ENCODE data around the gene KCND3.

The KCND3 gene

DNA sequence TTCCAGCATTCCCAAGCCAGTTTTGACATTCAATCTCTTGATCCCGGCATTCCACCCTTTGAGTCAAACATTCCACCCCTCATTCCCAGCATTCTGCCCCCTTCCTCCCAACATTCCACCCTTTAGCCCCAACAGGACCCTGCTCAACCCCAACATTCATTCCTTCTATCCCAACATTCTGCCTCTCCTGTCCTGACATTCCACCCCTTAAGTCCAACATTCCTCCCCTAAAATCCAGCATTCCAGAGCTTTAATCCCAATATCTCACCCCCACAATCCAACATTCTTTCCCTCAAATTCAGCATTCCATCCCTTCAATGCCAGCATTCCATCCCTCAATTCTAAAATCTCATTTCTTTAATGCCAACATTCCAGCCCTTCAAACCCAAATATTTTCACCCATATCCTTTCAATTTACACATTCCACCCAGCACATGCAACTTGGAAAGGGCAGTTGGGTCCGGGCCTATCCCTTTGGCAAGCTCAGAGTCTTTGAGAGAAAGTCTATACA is 210.9 kb downstream of the KCND3 start:
- H3K9ac ChIP-seq (ENCODE audit: low read depth, low read length, poor library complexity) = no peak overlapping the region

GRCh38 chr1:111778066-111778465 is 211.4 kb downstream of the KCND3 start:
- H2AK5ac ChIP-seq (ENCODE audit: low read depth, low read length) = peak overlapping the region; percentile 28
- peaks cover 0 to 9% (median 0%) of the 10 kb centered on the region in 3 experiments for H3K27me3 ChIP-seq (ENCODE audit: control insufficient read depth in 3 of 3, insufficient read depth in 3 of 3, low read depth in 1 of 3, low read length in 3 of 3)
- no peak for DNase-seq (ENCODE audit: low spot score)
- H4K8ac ChIP-seq (ENCODE audit: low read depth, low read length) = no peak overlapping the region
- no peak overlapping the region for H3K23ac ChIP-seq (ENCODE audit: low read depth, low read length, poor library complexity)
- H2BK15ac ChIP-seq (ENCODE audit: low read length) = no peak overlapping the region
- no peaks in the 10 kb centered on the region for H3K36me3 ChIP-seq (replicated peaks in 1 of 2; ENCODE audit: control insufficient read depth in 2 of 2, insufficient read depth in 2 of 2, low read length in 2 of 2)
- H2AFZ ChIP-seq (ENCODE audit: low read length) = no peak overlapping the region
- H3K4me2 ChIP-seq (ENCODE audit: insufficient read depth, low read length, poor library complexity, severe bottlenecking) = no peak overlapping the region
- H2BK120ac ChIP-seq (ENCODE audit: low read depth, low read length) = no peak overlapping the region
- H2BK5ac ChIP-seq (ENCODE audit: low read length) = no peak overlapping the region
- H3K79me1 ChIP-seq (ENCODE audit: low read depth, low read length) = no peaks in the 10 kb centered on the region
- H3K4me1 ChIP-seq (ENCODE audit: control insufficient read depth in 2 of 2, insufficient read depth in 1 of 2, low read depth in 1 of 2, low read length in 2 of 2) = peaks cover 4 to 7% of the 10 kb centered on the region in 2 donors
- no peak overlapping the region for H3K9ac ChIP-seq (ENCODE audit: low read depth, low read length, poor library complexity)
- no CpG with 5 or more reads among the region's 6 CpGs for WGBS, 2 donors (ENCODE audit: extremely low coverage in 2 of 2, insufficient read length in 2 of 2, insufficient replicate concordance in 1 of 2)
- H2BK12ac ChIP-seq (ENCODE audit: low read length) = no peak overlapping the region
- H3K14ac ChIP-seq (ENCODE audit: low read length) = no peak overlapping the region
- no peak overlapping the region for H3K4ac ChIP-seq (ENCODE audit: low read length)
- no peak overlapping the region for H3K18ac ChIP-seq (ENCODE audit: low read length)
- no peak overlapping the region for H4K91ac ChIP-seq (ENCODE audit: low read depth, low read length, poor library complexity)
- peak overlapping the region; percentile 48 for H3K27ac ChIP-seq (replicated peaks; ENCODE audit: low read length)
- H3K9me3 ChIP-seq (replicated peaks in 1 of 2; ENCODE audit: control insufficient read depth in 2 of 2, insufficient read depth in 1 of 2, low read depth in 1 of 2, low read length in 2 of 2) = no peaks in the 10 kb centered on the region
- H3K4me3 ChIP-seq (ENCODE audit: low read length in 2 of 2) = no peak overlapping the region

More for the DNA sequence above, 210.9 kb downstream of the KCND3 start:
- Histone ChIP-seq H3K4me2 (ENCODE audit: insufficient read depth, low read length, poor library complexity, severe bottlenecking) (no peak overlapping the region), H3K14ac (ENCODE audit: low read length) (no peak overlapping the region), H3K36me3 (replicated peaks in 1 of 2; ENCODE audit: control insufficient read depth in 2 of 2, insufficient read depth in 2 of 2, low read length in 2 of 2) (no peaks in the 10 kb centered on the region), H2AFZ (ENCODE audit: low read length) (no peak overlapping the region), H3K9me3 (replicated peaks in 1 of 2; ENCODE audit: control insufficient read depth in 2 of 2, insufficient read depth in 1 of 2, low read depth in 1 of 2, low read length in 2 of 2) (no peaks in the 10 kb centered on the region), H2BK5ac (ENCODE audit: low read length) (no peak overlapping the region), H3K27me3 (ENCODE audit: control insufficient read depth in 3 of 3, insufficient read depth in 3 of 3, low read depth in 1 of 3, low read length in 3 of 3) (peaks cover 0 to 9% (median 0%) of the 10 kb centered on the region in 3 experiments), H3K18ac (ENCODE audit: low read length) (no peak overlapping the region), H4K8ac (ENCODE audit: low read depth, low read length) (no peak overlapping the region), H4K91ac (ENCODE audit: low read depth, low read length, poor library complexity) (no peak overlapping the region), H2BK12ac (ENCODE audit: low read length) (no peak overlapping the region), H3K4me1 (ENCODE audit: control insufficient read depth in 2 of 2, insufficient read depth in 1 of 2, low read depth in 1 of 2, low read length in 2 of 2) (peaks cover 4 to 7% of the 10 kb centered on the region in 2 donors), H2AK5ac (ENCODE audit: low read depth, low read length) (no peak overlapping the region), H3K27ac (replicated peaks; ENCODE audit: low read length) (peak overlapping the region; percentile 48), H3K4ac (ENCODE audit: low read length) (no peak overlapping the region), H2BK15ac (ENCODE audit: low read length) (no peak overlapping the region), H3K4me3 (ENCODE audit: low read length in 2 of 2) (no peak overlapping the region), H3K23ac (ENCODE audit: low read depth, low read length, poor library complexity) (no peak overlapping the region), H2BK120ac (ENCODE audit: low read depth, low read length) (no peak overlapping the region), H3K79me1 (ENCODE audit: low read depth, low read length) (no peaks in the 10 kb centered on the region)
- no CpG with 5 or more reads among the region's 2 CpGs for WGBS, 2 donors (ENCODE audit: extremely low coverage in 2 of 2, insufficient read length in 2 of 2, insufficient replicate concordance in 1 of 2)
- peak; percentile 31 for DNase-seq (ENCODE audit: low spot score)

GRCh38 chr1:111777301-111777700 is 212.2 kb downstream of the KCND3 start:
- Histone ChIP-seq H3K9me3 (replicated peaks in 1 of 2; ENCODE audit: control insufficient read depth in 2 of 2, insufficient read depth in 1 of 2, low read depth in 1 of 2, low read length in 2 of 2) (no peaks in the 10 kb centered on the region), H3K79me1 (ENCODE audit: low read depth, low read length) (no peaks in the 10 kb centered on the region), H3K23ac (ENCODE audit: low read depth, low read length, poor library complexity) (no peak overlapping the region), H4K8ac (ENCODE audit: low read depth, low read length) (no peak overlapping the region), H3K14ac (ENCODE audit: low read length) (no peak overlapping the region), H3K36me3 (replicated peaks in 1 of 2; ENCODE audit: control insufficient read depth in 2 of 2, insufficient read depth in 2 of 2, low read length in 2 of 2) (no peaks in the 10 kb centered on the region), H2BK5ac (ENCODE audit: low read length) (no peak overlapping the region), H3K4ac (ENCODE audit: low read length) (no peak overlapping the region), H3K4me3 (ENCODE audit: low read length in 2 of 2) (no peak overlapping the region), H3K27ac (replicated peaks; ENCODE audit: low read length) (no peak overlapping the region), H3K4me2 (ENCODE audit: insufficient read depth, low read length, poor library complexity, severe bottlenecking) (no peak overlapping the region), H2BK15ac (ENCODE audit: low read length) (no peak overlapping the region), H2BK12ac (ENCODE audit: low read length) (no peak overlapping the region), H3K9ac (ENCODE audit: low read depth, low read length, poor library complexity) (no peak overlapping the region), H4K91ac (ENCODE audit: low read depth, low read length, poor library complexity) (no peak overlapping the region), H3K27me3 (ENCODE audit: control insufficient read depth in 3 of 3, insufficient read depth in 3 of 3, low read depth in 1 of 3, low read length in 3 of 3) (peaks cover 0 to 4% (median 0%) of the 10 kb centered on the region in 3 experiments), H3K18ac (ENCODE audit: low read length) (no peak overlapping the region), H2BK120ac (ENCODE audit: low read depth, low read length) (no peak overlapping the region), H3K4me1 (ENCODE audit: control insufficient read depth in 2 of 2, insufficient read depth in 1 of 2, low read depth in 1 of 2, low read length in 2 of 2) (peaks cover 4 to 7% of the 10 kb centered on the region in 2 donors), H2AK5ac (ENCODE audit: low read depth, low read length) (no peak overlapping the region), H2AFZ (ENCODE audit: low read length) (no peak overlapping the region)
- no CpG with 5 or more reads among the region's 1 CpG for WGBS, 2 donors (ENCODE audit: extremely low coverage in 2 of 2, insufficient read length in 2 of 2, insufficient replicate concordance in 1 of 2)
- DNase-seq (ENCODE audit: low spot score) = no peak

DNA sequence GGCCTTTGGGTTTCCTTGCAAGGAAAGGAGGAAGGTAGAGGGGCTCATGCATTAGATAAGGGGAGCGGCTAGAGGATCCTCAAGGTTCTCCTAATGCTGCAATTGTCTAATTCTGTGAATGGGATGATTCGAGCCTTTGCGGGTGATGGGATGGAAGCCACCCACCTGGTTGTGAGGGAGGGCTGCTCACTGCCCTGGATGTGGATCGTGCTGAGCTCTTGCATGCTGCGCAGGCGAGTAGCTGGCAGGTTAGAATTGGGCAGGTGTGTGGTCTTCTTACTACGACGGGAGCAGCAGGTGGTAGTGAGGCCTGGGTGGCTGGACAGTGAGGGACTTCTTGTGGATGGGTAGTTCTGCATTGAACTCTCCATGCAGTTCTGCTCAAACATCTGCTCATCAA is 212.6 kb downstream of the KCND3 start:
- Histone ChIP-seq H4K8ac (ENCODE audit: low read depth, low read length) (no peak overlapping the region), H3K9me3 (replicated peaks in 1 of 2; ENCODE audit: control insufficient read depth in 2 of 2, insufficient read depth in 1 of 2, low read depth in 1 of 2, low read length in 2 of 2) (no peaks in the 10 kb centered on the region), H3K4me1 (ENCODE audit: control insufficient read depth in 2 of 2, insufficient read depth in 1 of 2, low read depth in 1 of 2, low read length in 2 of 2) (peaks cover 4 to 7% of the 10 kb centered on the region in 2 donors), H3K36me3 (replicated peaks in 1 of 2; ENCODE audit: control insufficient read depth in 2 of 2, insufficient read depth in 2 of 2, low read length in 2 of 2) (no peaks in the 10 kb centered on the region), H3K79me1 (ENCODE audit: low read depth, low read length) (no peaks in the 10 kb centered on the region), H3K27me3 (ENCODE audit: control insufficient read depth in 3 of 3, insufficient read depth in 3 of 3, low read depth in 1 of 3, low read length in 3 of 3) (peaks cover 0 to 3% (median 0%) of the 10 kb centered on the region in 3 experiments), H2AK5ac (ENCODE audit: low read depth, low read length) (no peak overlapping the region), H3K4ac (ENCODE audit: low read length) (no peak overlapping the region), H3K4me3 (ENCODE audit: low read length in 2 of 2) (no peak overlapping the region), H2AFZ (ENCODE audit: low read length) (no peak overlapping the region), H3K9ac (ENCODE audit: low read depth, low read length, poor library complexity) (no peak overlapping the region), H3K18ac (ENCODE audit: low read length) (no peak overlapping the region), H2BK12ac (ENCODE audit: low read length) (no peak overlapping the region), H4K91ac (ENCODE audit: low read depth, low read length, poor library complexity) (no peak overlapping the region), H2BK15ac (ENCODE audit: low read length) (no peak overlapping the region), H3K23ac (ENCODE audit: low read depth, low read length, poor library complexity) (no peak overlapping the region), H3K27ac (replicated peaks; ENCODE audit: low read length) (no peak overlapping the region), H2BK120ac (ENCODE audit: low read depth, low read length) (no peak overlapping the region), H3K4me2 (ENCODE audit: insufficient read depth, low read length, poor library complexity, severe bottlenecking) (no peak overlapping the region), H2BK5ac (ENCODE audit: low read length) (no peak overlapping the region), H3K14ac (ENCODE audit: low read length) (no peak overlapping the region)
- WGBS, 2 donors (ENCODE audit: extremely low coverage in 2 of 2, insufficient read length in 2 of 2, insufficient replicate concordance in 1 of 2) = no CpG with 5 or more reads among the region's 8 CpGs
- DNase-seq (ENCODE audit: low spot score) = no peak

Data from neuronal stem cell (in vitro differentiated cells).